ENCODE measurements around the gene DNAAF9.
"Not testable (repeated sequence)": the region's sequence is repeated elsewhere in the genome, so short reads cannot be mapped to it uniquely, and the experiment has no call there.

DNAAF9 gene

DNA sequence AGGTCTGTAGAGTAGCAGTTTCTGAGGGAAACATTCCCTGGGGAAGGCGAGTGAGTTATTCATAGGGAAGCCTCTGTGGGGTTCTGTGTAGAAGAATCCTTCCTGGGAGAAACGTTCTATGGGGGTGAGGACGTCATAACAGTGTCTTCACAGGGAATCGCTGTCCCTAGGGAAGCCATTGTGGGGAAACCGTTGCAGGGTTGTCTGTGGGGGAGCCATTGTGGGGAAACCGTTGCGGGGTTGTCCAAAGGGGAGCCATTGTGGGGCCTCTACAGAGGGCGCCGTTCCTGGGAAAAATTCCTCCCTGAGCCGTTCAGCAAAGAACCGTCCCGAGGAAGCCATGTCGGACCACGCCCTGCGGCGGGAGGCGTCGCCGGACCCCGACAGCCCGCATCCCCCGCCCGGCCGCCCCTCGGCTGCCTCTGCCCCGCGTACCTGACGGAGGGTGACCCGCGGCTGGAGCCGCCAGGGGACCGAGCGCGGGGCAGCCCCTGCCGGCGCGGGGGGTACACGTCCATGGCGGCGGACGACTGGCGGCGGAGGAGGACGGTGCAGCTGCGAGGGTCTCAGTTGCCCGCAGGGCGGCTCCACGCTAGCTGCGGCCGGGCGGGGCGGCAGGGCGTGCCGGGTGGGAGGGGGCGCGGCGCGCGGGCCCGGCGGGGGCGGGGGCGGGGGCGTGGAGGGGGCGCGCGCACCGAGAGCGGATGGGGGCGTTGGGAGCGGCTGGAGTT, at the start of gene DNAAF9:
DNAAF9 (minus strand) TSS at position 630 of the 731 bp plus-strand sequence; CDS start at position 518, 112 bp downstream.
- DNase-seq (ENCODE audit: low read depth): peak; percentile 27

DNA sequence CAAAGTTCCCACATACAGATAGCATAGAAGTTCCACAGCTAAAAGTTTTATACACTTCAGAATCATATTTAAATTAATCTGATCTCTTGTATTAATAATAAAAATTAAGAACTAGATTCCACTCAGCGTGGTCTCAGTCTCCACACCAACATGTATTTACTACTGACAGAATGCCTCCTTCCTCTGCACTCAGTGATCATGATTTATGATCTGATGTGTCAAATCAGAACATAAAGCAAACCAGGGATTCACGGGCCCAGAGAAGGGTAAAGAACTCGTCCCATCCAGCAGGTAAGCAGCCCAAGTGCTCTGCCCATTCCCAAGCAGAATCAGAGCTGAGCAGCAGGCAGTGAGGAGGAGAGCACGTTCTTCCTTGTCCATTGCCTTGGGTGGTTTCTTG, 49.2 kb upstream of the DNAAF9 start:
- DNase-seq (ENCODE audit: low read depth): no peak

DNA sequence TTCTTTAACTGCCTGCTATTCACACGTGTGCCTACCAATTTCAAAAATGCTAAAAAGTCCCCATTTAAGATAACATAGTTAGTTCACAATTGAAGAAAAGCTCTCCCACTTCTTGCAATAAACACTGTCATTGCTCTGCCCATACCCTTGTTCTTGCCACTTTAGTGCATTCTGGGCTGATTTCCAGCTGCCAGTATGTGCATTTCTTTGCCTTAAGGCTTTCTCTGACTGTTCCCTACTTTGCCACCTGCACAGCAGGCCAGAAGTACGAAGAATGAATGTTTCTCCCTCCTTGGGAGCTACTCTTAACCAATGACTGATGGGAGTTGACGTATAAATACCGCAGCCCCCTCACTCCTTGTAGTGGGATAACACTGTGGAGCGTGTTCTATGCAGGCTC, 47.4 kb upstream of the DNAAF9 start:
- DNase-seq (ENCODE audit: low read depth): no peak

DNA sequence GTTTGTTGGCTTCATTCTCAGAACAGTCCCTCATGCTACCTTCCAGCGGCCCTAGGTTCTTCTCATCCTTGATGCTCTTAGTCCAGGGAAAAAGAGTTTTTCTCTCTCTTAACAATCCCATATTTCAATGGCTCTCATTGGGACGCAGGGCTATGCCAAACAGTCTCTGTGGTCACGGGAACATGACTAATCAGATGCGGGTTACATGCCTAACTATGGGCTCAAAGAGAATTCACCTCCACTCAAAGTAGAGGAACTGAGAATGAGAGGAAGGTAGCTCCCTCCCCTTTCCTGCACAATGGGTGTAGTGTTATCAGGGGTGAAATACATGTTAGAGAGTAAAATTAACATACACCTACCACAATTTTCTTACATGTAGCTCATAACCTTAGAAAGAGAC, 45.2 kb upstream of the DNAAF9 start:
- DNase-seq (ENCODE audit: low read depth): no peak

DNA sequence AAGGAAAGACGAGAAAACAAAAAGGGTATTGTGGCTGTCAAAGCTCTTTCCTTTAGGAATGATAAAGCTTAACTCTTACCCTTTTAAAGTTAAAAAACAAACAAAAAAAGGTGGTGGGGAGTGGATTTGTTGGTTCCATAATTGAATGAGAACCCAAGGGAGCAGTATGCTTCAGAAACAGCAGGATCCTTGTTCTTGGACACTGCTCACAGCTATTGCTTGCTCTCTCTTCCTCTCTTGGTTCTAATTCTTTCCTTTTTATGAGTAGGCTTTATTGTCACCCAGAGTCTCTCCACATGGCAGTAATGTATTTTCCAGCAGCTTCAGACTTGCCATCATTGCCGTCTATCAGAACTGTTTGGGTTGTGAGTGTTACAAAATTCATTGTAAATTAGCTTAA, 44.7 kb upstream of the DNAAF9 start:
- DNase-seq (ENCODE audit: low read depth): no peak

DNA sequence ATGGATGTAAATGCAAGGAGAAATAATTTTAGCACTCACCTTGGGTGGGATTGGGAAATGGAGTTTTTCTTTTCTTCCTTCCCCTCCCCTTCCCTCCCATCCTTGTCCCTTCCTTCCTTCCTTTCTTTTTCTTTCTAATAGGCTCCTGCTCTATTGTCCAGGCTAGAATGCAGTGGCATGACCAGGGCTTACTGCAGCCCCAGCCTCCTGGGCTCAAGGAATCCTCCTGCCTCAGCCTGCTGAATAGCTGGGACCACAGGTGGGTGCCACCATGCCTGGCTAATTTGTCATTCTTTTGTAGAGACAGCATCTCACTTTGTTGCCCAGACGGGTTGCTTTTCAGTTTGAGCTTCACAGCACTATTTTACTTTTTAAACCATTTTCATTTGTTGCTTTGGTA, 41.9 kb upstream of the DNAAF9 start:
- DNase-seq (ENCODE audit: low read depth): no peak

DNA sequence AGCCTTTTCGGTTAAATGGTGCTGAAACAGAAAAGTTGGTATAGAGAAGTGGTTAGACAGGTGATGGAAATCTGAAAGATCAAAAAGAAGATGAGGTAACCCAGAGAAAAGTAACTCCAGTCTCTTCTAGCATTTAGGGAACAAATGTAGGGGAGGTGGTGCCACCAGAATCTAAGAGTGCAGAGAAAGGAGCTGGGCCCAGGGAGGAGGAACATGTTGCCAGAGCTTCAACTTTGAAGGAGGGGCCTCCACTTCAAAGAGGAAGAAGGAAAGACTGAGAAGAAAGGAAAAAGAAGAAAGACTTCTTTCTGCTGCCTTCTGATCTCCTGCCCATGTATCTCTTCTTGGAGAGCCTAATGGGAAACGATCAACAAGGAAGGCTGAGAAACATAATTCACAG, 39.9 kb upstream of the DNAAF9 start:
- DNase-seq (ENCODE audit: low read depth): no peak

DNA sequence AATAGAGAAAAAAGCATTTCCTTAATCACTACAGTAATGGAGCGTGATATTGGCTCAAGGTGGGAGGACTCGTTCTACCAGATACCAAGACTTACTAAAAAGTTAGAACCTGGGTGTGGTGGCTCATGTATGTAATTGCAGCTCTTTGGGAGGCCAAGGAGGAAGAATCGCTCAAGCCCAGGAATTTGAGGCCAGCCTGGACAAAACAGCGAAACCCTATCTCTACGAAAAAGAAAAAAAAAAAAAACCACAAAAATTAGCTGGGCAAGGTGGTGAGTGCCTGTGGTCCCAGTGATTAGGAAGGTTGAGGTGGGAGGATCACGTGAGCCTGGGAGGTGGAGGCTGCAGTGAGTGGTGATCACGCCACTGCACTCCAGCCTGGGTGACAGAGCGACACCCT, 39.3 kb upstream of the DNAAF9 start:
- DNase-seq (ENCODE audit: low read depth): no peak

DNA sequence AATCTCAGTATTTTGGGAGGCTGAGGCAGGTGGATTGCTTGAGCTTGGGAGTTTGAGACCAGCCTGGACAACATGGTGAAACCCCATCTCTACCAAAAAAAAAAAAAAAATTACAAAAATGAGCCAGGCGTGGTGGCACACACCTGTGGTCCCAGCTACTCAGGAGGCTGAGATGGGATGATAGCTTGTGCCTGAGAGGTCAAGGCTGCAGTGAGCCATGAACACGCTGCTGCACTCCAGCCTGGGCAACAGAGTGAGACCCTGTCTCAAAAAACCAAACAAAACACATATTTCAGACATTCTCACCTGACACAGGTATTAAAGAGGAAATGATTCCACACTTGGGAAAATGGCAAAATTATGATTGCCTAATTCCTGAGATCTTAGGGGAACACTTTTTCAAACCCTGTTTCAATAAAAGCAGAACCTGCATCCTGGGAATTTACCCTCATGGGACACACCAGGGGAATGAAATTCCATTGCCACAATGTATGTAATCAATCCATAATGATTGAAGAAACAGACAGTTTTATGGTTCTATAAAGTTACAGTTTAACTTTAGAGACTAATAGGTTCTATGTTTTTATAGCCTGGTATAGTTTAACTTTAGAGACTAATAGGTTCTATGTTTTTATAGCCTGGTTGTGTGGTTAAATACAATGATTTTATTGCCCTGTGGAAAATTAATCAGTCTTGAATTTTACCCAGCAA, 29.6 kb upstream of the DNAAF9 start:
- no peak for DNase-seq (ENCODE audit: low read depth)

DNA sequence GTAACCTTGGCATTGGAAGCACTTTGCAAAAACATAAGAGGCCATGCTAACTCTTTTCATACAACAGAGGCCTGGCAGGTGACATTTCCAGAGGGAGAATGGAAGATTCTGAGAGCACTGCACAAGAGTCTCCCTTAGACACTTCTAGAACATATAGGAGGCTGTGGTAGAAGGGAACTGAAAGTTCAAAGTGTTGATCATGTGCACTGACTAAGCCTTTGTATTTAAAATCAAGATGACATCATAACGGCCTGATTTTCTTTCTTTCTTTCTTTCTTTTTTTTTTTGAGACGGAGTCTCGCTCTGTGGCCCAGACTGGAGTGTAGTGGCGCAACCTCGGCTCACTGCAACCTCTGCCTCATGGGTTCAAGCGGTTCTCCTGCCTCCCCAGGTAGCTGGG, 26.8 kb upstream of the DNAAF9 start:
- DNase-seq (ENCODE audit: low read depth): no peak

DNA sequence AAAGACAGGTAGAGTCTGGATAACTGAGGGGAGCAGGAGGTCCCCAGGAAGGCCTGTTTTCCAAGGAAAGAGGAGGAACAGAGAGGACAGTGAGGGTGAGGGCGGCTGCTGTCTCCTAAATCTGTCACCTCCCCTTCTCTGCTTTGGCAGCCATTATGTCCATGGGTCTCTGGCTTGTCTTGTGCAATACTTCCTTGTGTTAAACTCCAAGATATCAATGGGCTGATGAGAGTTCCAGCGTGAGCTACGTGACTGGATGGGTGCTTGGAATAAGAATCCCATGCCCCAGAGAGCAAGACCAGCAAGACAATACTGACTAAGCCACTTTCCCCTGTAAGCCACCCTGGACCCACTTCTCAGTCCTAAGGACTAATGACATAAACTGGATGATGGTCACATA, 26.3 kb upstream of the DNAAF9 start:
- DNase-seq (ENCODE audit: low read depth): no peak

DNA sequence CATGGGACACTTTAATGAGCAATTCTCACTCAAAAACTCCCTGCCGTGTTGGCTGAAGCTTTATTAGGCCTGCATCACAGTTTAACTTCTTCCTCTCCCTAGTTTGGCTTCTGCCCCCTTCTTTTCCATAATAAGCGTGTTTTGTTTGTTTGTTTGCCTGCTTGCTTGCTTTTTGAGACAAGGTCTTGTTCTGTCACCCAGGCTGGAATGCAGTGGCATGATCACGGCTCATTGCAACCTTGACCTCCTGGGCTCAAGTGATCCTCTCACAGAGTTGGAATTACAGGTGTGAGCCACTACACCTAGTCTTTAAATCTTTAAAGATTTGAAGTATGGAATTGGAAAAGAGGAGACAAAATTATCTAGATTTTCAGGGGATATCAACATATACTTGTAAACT, 25.4 kb upstream of the DNAAF9 start:
- DNase-seq (ENCODE audit: low read depth): no peak

DNA sequence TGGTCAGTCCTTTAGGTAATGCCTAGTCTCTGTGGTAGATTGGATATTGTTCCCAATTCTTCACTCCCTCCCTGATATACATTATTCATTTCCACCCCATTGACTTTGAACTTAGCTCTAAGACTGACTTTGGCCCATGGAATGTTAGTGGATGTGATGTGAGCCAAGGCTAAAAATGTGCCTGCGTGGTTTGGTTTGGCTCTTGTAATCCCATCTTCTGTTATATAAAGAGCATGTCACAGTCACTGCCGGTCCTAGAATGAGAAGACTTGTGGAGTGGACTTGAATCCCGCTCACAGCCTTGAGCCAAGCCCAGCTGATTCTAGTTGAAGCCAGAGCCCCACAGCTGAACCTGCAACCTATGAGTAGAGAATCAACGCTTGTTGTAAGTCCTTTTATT, 23.6 kb upstream of the DNAAF9 start:
- DNase-seq (ENCODE audit: low read depth): no peak

DNA sequence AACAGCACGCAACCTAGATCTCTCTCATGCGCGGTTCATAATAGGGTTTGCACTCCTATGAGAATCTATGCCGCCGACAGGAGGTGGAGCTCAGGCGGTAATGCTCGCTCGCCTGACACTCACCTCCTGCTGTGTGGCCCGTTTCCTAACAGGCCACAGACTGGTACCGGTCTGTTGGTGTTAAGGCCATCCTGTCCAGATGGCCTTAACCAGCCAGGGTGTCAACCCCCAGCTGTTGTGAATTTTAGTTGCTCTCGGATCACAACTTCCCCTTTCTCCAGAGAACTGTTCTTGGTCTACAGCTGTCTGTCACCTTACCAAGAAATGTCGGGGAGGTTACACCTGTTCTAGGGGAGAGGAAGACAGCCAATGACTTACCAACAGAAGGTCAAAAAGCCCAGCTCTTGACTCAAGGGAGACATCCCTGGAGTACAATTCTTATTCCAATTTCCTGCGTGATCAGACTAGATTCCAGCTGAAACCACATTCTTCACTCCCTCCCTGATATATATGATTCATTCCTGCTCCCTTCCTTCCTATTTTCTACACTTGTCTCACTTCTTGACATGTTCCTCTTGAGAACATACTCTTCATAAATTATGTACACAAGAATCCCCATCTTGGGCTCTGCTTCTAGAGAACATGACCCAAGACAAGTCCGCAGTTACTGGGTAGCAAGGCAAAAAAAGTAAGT, 23.1 kb upstream of the DNAAF9 start:
- no peak for DNase-seq (ENCODE audit: low read depth)

DNA sequence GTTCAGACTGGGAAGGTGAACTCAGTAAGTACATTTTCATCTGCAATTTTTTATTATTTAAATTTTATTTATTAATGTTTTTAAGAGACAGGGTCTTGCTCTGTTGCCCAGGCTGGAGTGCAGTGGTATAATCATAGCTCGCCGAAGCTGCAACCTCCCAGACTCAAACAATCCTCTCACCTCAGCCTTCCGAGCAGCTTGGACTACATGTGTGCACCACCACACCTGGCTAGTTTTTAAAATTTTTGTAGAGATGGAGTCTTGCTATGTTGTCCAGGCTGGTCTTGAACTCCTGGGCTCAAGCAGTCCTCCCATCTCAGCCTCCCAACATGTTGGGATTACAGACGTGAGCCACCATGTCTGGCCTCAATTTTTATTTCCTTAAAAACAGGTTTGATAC, 19.3 kb upstream of the DNAAF9 start:
- not testable (repeated sequence) for DNase-seq (ENCODE audit: low read depth)

DNA sequence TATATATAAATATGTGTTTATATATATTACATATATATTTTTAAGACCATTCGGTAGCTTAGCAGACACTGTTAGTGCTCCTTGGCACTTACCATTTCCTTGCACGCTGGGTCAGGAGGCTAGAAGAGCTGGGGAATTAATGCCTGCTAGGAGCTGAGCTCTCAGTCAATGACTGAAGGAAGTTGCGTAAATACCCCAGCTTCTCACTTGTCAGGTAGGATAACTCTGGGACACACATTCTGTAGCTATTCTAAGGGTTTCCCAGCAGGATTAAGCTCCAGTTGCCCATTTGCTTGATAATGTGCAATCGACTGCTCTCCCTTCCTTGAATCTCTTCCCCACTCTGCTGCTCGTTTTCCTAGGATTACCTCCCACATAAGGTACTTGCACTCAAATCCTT, 15.7 kb upstream of the DNAAF9 start:
- DNase-seq (ENCODE audit: low read depth): no peak

DNA sequence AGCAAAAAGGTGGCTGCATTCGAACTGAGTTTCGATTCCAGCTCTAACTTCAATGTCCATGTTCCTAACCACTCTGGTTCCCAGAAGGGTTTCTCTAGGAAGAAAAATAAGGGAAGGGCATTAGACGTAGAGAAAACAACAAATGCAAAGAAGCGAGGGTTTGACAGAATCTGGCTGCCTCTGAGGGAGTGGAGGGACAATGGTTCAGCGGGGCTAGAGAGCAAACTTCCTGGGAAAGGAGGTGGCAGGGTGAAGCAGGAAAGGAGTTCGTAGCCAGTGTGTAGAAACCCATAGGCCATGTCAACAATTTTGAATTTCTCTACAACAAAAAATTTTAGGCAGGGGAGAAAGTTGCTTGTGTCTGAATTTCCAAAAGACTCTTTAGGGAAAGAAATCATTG, 14.5 kb upstream of the DNAAF9 start:
- no peak for DNase-seq (ENCODE audit: low read depth)

DNA sequence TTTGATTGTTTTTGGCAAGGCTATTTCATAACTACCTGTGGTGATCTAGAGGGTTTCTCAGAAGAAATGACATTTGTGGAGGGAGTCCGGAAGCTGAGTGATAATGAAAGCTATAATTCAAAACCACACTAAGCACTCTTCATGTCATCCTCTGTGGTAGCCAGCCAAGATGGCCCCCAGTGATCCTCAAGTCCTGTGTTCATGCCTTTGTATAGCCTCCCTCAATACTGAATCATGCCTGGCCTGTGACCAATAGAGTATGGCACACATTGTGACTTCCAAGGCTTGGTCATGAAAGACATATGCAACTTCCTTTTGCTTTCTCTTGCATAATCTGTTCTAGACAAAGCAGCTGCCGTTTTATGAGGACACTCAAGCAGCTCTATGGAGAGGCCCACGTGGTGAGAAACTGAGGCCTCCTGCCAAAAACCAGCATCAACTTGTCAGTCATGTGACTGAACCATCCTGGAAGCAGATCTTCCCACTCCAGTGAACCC, 12.8 kb upstream of the DNAAF9 start:
- DNase-seq (ENCODE audit: low read depth): no peak

DNA sequence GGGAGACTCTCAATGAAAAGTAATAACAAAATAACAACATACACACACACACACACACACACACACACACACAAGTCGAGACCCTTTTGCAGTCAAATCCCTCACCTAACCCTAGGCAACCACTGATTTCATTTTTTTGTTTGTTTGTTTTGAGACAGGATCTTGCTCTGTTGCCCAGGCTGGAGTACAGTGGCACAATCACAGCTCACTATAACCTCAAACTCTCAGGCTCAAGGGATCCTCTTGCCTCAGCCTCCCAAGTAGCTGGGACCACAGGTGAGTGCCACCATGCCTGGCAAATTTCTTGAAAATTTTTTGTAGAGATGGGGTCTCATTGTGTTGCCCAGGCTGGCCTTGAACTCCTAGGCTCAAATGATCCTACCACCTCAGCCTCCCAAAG, 10.7 kb upstream of the DNAAF9 start:
- DNase-seq (ENCODE audit: low read depth): not testable (repeated sequence)

DNA sequence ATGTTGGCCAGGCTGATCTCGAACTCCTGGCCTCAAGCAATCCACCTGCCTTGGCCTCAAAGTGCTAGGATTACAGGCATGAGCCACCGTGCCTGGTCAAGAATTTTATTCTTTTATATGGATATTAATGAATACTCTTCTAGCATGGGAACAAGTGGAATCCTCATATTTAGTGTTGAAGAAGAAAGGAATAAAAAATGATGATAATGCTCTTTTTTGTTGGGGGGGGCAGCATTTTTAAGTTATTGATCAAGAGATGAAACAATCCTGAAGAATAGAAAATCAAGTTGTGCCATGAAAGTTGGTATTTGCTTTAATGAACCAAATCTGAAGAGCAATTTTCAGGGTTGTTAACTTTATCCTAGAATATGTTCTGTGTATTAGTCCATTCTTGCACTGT, 6.7 kb upstream of the DNAAF9 start:
- DNase-seq (ENCODE audit: low read depth): no peak

DNA sequence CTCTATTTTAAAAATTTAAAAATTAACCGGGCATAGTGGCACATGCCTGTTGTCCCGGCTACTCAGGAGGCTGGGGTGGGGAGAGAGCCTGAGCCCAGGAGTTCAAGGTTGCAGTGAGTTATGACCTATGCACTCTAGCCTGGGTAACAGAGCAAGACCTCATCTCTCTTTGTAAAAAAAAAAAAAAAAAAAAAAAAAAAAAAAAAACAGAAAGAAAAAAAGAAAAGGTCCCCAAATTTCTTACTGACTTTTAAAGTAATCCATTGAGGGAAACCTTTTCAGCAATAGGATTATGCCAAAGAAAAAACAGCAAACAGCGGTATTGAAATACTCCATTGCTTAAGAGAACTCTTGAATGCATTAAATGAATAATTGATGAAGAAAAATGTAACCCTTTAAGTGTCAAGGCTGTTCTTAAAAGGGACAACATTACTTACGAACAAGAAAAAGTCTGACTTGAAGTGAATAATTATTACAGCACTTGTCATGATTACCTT, 6.0 kb upstream of the DNAAF9 start:
- DNase-seq (ENCODE audit: low read depth): no peak

DNA sequence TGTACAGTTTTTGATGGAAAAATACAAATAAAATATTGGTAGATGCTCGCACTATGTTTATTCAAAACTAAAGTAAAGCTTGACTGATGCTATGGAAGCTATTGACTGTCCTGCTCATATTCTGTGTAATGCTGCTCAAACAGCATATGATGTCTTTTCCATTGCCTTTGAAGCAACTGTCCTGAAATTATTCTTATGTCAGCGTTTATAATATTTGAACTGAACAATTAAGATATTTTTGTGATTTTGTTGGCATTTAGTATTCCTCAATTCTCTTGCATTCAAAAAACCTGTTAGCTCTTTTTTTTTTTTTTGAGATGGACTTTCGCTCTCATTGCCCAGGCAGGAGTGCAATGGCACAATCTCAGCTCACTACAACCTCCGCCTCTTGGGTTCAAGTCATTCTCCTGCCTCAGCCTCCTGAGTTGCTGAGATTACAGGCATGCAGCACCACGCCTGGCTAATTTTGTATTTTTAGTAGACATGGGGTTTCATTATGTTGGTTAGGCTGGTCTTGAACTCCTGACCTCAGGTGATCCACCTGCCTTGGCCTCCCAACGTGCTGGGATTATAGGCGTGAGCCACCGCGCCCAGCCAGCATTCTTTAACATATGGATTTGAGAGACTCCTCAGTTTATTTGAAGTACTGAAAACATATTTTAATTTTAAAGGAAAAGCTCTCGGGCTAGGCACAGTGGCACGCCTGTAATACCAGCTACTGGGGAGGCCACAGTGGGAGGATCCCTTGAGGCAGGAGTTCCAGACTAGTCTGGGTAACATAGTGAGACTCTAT, 5.3 kb upstream of the DNAAF9 start:
- DNase-seq (ENCODE audit: low read depth): no peak
